ENCODE data around the gene RAB9A. TPM values are rescaled to one million over a fixed set of nuclear protein-coding genes. Genes with fewer than 3 reads are reported as not detected.

The RAB9A gene
- total and polyA plus RNA-seq, 2 of the 8 experiments (the other 6 are each of a cell fraction or from before 2014, with no cell fraction given), result 21.8 to 34.0 TPM

DNA sequence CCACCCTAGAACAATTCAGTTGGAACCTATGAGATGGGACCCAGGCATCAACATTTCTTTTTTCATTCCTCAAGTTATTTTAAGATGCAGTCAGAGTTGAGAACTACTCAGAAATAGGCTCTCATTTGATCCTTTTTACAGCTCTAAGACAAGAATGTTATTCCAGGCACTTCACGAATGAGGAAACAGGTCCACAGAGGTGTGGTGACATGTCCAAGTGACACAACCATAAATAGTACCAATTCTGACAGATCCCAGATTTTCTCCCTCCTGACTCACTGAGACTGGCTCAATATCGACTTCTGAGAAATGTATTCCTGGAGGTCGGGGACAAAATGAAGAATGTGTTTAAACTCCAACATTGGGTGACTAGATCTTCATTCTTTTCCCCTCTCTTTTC lies 24.9 kb upstream of the RAB9A start:
- no peaks in the 10 kb centered on the region for H4K20me1 ChIP-seq (replicated peaks in 1 of 2; ENCODE audit: control insufficient read depth in 1 of 2, insufficient read depth in 2 of 2, low read length in 2 of 2)
- H3K18ac ChIP-seq (ENCODE audit: extremely low read depth, low read length), result no peak overlapping the region
- H3K9me3 ChIP-seq (ENCODE audit: insufficient read depth in 2 of 2, low read depth in 1 of 2, low read length in 1 of 2), result no peaks in the 10 kb centered on the region
- ChIA-PET CTCF (ENCODE audit: partially characterized antibody) (no interaction called here), POLR2A (ENCODE audit: partially characterized antibody) (no interaction called here)
- no peak overlapping the region for H4K91ac ChIP-seq (replicated peaks; ENCODE audit: insufficient read length, low read length)
- no peak overlapping the region for H3K56ac ChIP-seq (replicated peaks; ENCODE audit: insufficient read length, low read depth, low read length)
- no peak overlapping the region for H2BK12ac ChIP-seq (ENCODE audit: low read depth, low read length)
- no peaks in the 10 kb centered on the region for H3K4me1 ChIP-seq (replicated peaks in 1 of 4; ENCODE audit: control insufficient read depth in 3 of 4, insufficient read depth in 4 of 4, low read length in 3 of 4)
- FAIRE-seq, result no peak
- H3K9ac ChIP-seq (replicated peaks in 1 of 4; ENCODE audit: extremely low read depth in 1 of 4, low read depth in 3 of 4, low read length in 3 of 4), result no peak overlapping the region
- H3K27me3 ChIP-seq (replicated peaks in 1 of 4; ENCODE audit: control insufficient read depth in 3 of 4, extremely low read depth in 1 of 4, insufficient read depth in 3 of 4, low read length in 3 of 4), result no peaks in the 10 kb centered on the region
- H3K36me3 ChIP-seq (ENCODE audit: control insufficient read depth in 2 of 4, insufficient read depth in 4 of 4, low read length in 3 of 4), result peaks cover 0 to 3% (median 0%) of the 10 kb centered on the region in 4 experiments; a peak in 4 of 8 replicates
- H2BK120ac ChIP-seq (replicated peaks; ENCODE audit: low read depth, low read length), result no peak overlapping the region
- no peak overlapping the region for H4K5ac ChIP-seq (ENCODE audit: insufficient read length, low read depth, low read length)
- no peak overlapping the region for H3K14ac ChIP-seq (ENCODE audit: insufficient read length)
- DNase-seq (ENCODE audit: low read depth in 1 of 2, low spot score in 2 of 2), result no peak
- H3K4me2 ChIP-seq (ENCODE audit: insufficient read depth in 1 of 2, low read depth in 2 of 2, low read length in 2 of 2), result no peak overlapping the region
- no peaks in the 10 kb centered on the region for H3K79me1 ChIP-seq (ENCODE audit: low read depth, low read length)
- H3K23ac ChIP-seq (ENCODE audit: insufficient read length), result no peak overlapping the region
- H3K79me2 ChIP-seq (ENCODE audit: control insufficient read depth in 1 of 2, insufficient read depth in 2 of 2, low read length in 2 of 2), result no peaks in the 10 kb centered on the region
- 87% methylated on average over 3 of the region's 3 CpGs; no CpG with 5 or more reads in 1 of the 2 experiments for WGBS, 2 experiments (ENCODE audit: extremely low coverage in 1 of 2, insufficient coverage in 1 of 2, insufficient read length in 1 of 2, insufficient replicate concordance in 2 of 2, low coverage in 1 of 2, low lambda C conversion rate in 2 of 2, missing lambda C conversion rate in 1 of 2)
- H4K8ac ChIP-seq (ENCODE audit: extremely low read depth, insufficient read depth, low read length), result no peak overlapping the region
- H3K4me3 ChIP-seq (ENCODE audit: extremely low read depth in 1 of 4, insufficient read depth in 2 of 4, low read depth in 3 of 4, low read length in 4 of 4), result no peak overlapping the region
- no peak overlapping the region for H3K27ac ChIP-seq (ENCODE audit: low read depth, low read length)
- H2BK15ac ChIP-seq (ENCODE audit: low read length), result no peak overlapping the region
- no peak overlapping the region for H2AK5ac ChIP-seq (ENCODE audit: low read depth, low read length)
- no peak overlapping the region for H2BK5ac ChIP-seq (ENCODE audit: low read depth, low read length)
- no peaks in the 10 kb centered on the region for H3K23me2 ChIP-seq (ENCODE audit: low read depth, low read length)
- no peak overlapping the region for H3K4ac ChIP-seq (replicated peaks; ENCODE audit: insufficient read length, low read depth, low read length)
- TF ChIP-seq, protein P1, sequence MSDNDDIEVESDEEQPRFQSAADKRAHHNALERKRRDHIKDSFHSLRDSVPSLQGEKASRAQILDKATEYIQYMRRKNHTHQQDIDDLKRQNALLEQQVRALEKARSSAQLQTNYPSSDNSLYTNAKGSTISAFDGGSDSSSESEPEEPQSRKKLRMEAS (IDR thresholded peaks at IDR 0.05), result no peak
- no peak for TF ChIP-seq SIN3A (conservative IDR thresholded peaks at IDR 0.05 in 1 of 2, IDR thresholded peaks at IDR 0.05 in 1 of 2; ENCODE audit: low read depth in 1 of 2, low read length in 2 of 2)
- no peak for TF ChIP-seq NANOG (IDR thresholded peaks at IDR 0.05; ENCODE audit: insufficient read depth, low read depth, low read length, poor library complexity, severe bottlenecking)
- TF ChIP-seq SRF (IDR thresholded peaks at IDR 0.05; ENCODE audit: low read depth, low read length), result no peak
- no peak for TF ChIP-seq MAFK (IDR thresholded peaks at IDR 0.05; ENCODE audit: low read depth, low read length)
- H2BK20ac ChIP-seq (ENCODE audit: low read length), result no peak overlapping the region
- no peak overlapping the region for H2AFZ ChIP-seq (ENCODE audit: low read length)

All from H1 (cell line).